Activated CD4-positive, alpha-beta T cell treated with anti-CD3 and anti-CD28 coated beads for 4 hours (primary cell): Measurements from ENCODE around the gene WDHD1.
"Not testable (repeated sequence)": the region's sequence is repeated elsewhere in the genome, so short reads cannot be mapped to it uniquely, and the experiment has no call there.

Source experiments
- DNase-seq, 2 donors: peaks; one replicate each; pipeline ENCODE4 v3.0.0-alpha.2; 2020

The WDHD1 gene, protein sequence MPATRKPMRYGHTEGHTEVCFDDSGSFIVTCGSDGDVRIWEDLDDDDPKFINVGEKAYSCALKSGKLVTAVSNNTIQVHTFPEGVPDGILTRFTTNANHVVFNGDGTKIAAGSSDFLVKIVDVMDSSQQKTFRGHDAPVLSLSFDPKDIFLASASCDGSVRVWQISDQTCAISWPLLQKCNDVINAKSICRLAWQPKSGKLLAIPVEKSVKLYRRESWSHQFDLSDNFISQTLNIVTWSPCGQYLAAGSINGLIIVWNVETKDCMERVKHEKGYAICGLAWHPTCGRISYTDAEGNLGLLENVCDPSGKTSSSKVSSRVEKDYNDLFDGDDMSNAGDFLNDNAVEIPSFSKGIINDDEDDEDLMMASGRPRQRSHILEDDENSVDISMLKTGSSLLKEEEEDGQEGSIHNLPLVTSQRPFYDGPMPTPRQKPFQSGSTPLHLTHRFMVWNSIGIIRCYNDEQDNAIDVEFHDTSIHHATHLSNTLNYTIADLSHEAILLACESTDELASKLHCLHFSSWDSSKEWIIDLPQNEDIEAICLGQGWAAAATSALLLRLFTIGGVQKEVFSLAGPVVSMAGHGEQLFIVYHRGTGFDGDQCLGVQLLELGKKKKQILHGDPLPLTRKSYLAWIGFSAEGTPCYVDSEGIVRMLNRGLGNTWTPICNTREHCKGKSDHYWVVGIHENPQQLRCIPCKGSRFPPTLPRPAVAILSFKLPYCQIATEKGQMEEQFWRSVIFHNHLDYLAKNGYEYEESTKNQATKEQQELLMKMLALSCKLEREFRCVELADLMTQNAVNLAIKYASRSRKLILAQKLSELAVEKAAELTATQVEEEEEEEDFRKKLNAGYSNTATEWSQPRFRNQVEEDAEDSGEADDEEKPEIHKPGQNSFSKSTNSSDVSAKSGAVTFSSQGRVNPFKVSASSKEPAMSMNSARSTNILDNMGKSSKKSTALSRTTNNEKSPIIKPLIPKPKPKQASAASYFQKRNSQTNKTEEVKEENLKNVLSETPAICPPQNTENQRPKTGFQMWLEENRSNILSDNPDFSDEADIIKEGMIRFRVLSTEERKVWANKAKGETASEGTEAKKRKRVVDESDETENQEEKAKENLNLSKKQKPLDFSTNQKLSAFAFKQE

GRCh38 chr14:55026793-55027561, at the start of gene WDHD1, which contains the start of gene SOCS4:
Gene WDHD1, minus strand, starts transcription at chr14:55027099. Its CDS starts 312 bp downstream, at chr14:55026787.
Gene SOCS4, plus strand, starts transcription at chr14:55027236. Its CDS starts 15,806 bp downstream, at chr14:55043042.
- DNase-seq = peak; percentile 94 to 95

DNA sequence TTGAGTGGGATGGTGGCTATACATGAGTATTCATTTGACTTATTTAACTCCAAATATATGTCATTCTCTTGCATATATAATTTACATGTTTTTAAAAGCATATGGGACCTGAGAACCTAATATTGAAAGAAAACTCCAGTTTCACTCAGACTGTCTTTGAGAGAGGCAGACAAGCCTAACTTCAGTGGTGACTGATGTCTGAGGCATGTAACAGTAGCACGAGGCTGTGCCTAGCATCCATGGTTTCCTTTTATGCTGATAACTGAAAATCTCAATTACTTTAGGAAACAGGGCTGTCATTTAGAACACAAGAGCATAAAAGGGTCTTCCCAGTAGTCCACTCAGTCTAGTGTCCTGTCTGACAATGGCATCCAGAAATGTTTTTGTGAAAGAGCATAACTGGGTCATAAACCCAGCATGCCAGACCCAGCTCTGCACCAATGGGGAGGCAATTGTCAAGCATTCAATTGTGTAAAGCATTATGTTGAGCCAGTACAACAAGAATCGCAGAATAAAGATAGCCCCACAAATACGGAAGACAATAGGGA, 48.8 kb upstream of the WDHD1 start:
- no peak for DNase-seq

DNA sequence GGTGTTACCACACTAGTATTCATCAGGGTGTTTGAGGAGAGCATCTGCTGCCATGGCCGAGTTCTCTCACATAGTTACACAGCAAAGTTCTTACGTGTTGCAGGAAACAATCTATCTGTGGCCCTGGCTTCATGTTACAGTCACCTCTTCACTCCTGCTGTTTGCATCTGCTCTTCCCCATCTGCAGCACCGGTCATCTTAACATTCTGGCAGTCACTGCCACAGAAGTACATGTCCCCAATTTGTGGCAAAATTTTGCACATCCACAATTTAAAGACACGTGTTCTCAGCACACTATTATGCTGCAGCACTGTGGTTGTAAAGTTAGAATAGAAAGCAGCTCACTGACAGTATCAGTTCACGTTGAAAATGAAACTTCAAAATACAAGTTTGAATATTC, 47.8 kb upstream of the WDHD1 start:
- DNase-seq = no peak

GRCh38 chr14:55073856-55074255, 47.0 kb upstream of the WDHD1 start:
- no peak for DNase-seq

DNA sequence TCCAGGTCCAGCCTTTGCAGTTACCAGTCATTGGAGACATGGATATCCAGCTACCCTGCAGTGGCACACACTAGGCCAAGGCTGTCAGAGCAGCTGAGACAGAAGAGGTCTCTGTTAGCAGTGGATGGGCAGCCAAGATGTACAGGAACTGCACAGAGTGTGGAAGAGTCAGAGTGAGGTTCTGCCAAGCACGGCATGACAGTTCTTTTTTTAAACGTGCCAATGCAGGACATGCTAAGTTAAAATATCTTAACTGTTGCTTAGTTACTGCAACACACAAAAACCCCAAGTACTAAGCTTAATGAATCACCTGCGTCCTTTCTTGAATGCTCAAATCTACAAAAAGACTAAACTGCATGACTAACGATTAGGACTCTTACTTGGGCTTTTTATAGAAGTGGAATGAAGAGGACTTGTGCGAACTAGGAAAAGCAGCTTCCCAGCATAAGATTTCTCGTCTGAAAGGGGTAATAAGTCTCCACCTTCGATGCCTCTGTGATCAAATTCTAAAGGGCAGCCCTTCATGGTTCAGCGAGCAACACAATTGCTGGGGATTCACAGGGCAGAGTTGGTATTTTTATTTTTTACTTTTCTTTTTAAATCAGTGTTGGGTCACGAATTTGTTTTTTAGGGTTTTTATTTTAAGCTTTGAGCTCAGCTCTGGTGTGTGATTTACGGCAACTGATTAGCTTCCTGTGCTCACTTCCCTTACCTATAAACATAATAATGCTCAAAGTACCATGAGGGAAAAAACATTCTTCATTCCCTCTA, 45.2 kb upstream of the WDHD1 start:
- DNase-seq = no peak

DNA sequence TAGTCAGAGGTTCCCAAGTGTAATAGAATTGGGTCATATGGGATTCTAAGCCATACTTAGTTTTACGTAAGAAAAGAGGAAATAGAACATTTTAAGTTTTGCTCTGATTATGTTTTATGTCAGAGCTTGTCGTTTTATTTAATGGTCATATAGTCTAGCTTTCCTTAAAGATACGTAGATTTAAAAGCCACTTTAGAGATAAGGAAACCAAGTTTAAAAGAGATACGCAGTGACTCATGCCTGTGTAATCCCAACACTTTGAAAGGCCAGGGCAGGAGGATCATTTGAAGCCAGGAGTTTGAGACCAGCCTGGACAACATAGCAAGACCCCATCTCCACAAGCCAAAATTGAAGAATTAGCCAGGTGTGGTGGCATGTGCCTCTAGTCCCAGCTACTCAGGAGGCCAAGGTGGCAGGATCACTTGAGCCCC, 44.1 kb upstream of the WDHD1 start:
- DNase-seq = no peak

GRCh38 chr14:55066223-55066622, 39.3 kb upstream of the WDHD1 start:
- DNase-seq = no peak

GRCh38 chr14:55065411-55065810, 38.5 kb upstream of the WDHD1 start:
- no peak for DNase-seq

DNA sequence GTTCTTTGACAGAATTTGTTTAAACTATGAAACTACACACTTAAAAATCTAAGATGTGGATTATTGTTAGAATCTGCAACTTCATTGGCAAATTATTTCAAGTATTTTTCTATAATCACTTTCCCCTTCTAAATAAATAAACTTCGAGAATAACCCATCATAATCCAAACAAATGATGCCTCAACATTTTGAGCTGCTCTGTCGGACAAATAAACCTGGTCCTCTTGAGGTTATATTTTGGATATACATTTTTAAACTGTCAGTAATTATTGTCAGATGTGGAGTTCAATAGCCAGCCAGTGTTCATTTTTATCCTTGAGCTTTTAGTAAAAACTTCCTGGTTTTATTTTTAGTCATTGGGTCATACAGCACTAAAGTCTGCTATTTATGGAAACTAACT, 38.0 kb upstream of the WDHD1 start:
- DNase-seq = not testable (repeated sequence)

DNA sequence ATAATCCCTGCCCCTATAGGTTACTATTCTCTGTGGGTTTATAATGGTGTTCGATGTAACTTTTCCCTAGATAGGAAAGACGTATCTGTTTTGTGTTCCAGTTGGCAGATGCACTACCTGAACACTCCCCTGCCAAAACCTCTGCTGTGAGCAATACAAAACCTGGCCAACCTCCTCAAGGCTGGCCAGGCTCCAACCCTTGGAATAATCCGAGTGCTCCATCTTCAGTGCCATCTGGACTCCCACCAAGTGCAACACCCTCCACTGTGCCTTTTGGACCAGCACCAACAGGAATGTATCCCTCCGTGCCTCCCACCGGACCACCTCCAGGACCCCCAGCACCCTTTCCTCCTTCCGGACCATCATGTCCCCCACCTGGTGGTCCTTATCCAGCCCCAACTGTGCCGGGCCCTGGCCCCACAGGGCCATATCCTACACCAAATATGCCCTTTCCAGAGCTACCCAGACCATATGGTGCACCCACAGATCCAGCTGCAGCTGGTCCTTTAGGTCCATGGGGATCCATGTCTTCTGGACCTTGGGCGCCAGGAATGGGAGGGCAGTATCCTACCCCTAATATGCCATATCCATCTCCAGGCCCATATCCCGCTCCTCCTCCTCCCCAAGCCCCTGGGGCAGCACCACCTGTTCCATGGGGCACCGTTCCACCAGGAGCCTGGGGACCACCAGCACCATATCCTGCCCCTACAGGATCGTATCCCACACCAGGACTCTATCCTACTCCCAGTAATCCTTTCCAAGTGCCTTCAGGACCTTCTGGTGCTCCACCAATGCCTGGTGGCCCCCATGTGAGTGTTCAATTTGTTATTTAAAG, 35.8 kb upstream of the WDHD1 start:
- no peak for DNase-seq

- no peak for DNase-seq
These were observed 32.4 kb upstream of the WDHD1 start for GRCh38 chr14:55059333-55059732.

GRCh38 chr14:55057919-55058318, 31.0 kb upstream of the WDHD1 start:
- DNase-seq = no peak

DNA sequence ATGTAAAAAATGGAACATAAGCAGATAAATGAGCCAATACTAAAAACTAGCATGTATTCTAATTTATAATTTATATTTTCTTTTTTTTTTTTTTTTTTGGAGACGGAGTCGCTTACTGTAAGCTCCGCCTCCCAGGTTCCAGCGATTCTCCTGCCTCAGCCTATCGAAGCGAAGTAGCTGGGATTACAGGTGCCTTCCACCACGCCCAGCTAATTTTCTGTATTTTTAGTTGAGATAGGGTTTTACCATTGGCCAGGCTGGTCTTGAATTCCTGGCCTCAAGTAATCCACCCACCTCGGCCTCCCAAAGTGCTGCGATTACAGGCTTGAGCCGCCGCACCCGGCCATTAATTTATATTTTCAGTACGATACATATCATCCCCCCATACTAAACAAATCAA, 27.2 kb upstream of the WDHD1 start:
- no peak for DNase-seq

- no peak for DNase-seq
These were observed 26.6 kb upstream of the WDHD1 start for GRCh38 chr14:55053500-55053899.

GRCh38 chr14:55053018-55053417, 26.1 kb upstream of the WDHD1 start:
- no peak for DNase-seq

DNA sequence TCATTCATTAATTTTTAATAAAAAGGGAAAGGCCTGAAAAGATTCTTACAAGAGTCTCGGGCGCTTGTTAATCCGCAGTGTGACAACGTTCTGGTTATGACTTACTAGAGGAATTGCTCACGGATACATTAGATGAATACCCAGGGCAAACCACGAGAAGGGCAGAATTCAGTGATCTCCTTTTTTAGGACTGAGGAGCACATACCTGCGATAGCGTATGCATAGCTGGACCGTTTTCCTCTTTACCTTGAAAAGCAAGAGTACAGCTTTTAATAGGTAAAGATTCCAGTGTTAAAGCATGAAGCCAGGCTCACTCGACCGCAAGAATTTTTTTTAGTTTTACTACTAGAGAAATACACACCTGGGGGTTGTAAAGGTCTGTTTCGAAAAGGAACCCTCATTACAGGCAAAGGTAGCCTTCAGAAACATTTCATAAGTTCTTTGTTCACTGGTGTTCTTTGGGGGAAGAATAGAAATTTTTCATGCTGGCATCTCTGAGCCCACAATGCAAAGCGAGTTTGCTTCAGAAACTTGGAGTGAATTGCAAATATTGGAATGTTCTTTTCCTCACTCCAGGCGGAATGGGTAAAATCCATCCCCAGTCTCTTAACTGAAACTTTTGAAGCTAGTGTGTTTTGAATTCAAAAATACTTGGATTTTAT, 25.5 kb upstream of the WDHD1 start:
- DNase-seq = no peak

- DNase-seq = peak; percentile 85 to 90
These were observed 24.7 kb upstream of the WDHD1 start, which contains the start of gene MAPK1IP1L for GRCh38 chr14:55051423-55052268. Gene MAPK1IP1L, plus strand, starts transcription at chr14:55051647. Its CDS starts 10,037 bp downstream, at chr14:55061684.

- DNase-seq = no peak
These were observed 24.2 kb upstream of the WDHD1 start for GRCh38 chr14:55051165-55051422.

- DNase-seq = no peak
These were observed 22.1 kb upstream of the WDHD1 start for GRCh38 chr14:55048900-55049436.
